HG02759 (cell line): ENCODE data around the gene ARPC2.

ENCODE experiments used
- ATAC-seq: cut with Tn5 transposase; IDR thresholded peaks from one replicate; pipeline ENCODE4 v1.9.1; 2021; ENCODE audit warnings: mild to moderate bottlenecking, moderate library complexity; ENCODE audit not compliant: unreplicated experiment

The ARPC2 gene

DNA sequence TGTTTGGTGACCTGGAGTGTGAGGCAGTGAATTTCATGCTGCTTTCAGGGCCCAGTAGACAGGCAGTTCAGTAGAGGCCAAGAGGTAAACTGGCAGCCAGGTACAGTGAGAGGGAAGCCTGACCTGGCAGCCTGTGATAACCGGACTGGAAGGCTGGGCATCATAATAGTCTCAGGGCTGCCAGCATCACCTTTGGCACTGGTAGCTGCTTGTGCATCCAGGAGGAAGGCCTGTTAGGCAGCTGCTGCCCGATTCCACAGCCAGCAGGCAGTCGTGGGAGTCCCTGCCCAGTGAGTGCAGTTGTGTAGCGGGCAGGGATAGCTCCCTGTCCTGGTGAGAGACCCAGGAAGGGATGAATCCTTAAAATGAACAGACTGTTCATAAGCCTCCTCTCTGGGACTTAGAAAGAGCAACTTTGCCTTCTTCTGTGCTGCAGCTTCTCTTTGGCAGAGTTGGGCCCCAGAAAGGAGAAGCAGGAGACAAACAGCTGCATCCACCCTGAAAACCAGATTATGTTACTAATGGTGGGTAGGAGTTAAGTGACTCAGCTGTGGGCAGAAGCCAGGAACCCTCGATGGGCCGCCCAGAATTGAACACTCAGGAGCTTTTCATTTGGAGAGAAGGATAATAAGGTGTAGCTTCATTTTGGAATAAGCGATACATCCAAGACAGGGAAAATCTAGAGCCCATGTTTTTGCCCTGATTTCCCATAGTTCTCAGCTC lies 35.7 kb downstream of the ARPC2 start:
- ATAC-seq, result no peak

DNA sequence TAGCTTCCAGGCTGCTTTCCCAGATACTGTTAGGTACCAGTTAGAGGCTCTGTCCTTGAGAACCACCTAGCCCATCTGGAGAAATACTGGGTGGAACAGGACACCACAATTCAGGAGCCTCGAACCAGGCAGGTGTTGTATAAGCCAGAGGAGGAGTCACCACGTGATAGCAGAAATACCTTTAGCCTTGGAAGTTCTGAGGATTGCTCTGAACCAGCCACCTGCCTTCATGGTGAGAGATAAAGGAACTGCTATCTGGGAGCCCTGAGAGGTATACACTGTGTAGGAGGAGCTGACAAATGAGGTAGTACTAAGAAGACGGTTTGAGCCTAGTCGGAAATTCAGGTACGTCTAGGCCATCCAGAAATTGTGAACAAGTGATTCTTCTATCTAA lies 36.2 kb downstream of the ARPC2 start:
- ATAC-seq, result no peak

DNA sequence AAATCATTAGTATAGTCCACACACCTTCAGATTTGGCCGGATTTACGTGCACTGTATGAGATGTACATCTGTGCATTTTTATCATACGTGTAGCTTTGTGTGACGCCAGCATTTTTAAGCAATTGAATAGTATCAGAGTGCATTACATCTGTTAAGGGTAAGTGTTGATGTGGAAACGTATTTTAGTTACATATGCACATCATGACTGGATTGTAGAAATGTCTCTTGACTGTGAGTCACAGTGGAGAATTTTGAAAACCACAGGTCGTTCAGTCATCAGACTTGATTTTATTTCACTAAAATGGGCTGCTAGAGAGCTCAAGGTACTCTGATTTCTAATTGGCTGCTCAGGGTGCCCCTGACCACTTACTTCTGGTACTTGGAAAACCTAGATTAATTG lies 38.5 kb downstream of the ARPC2 start:
- ATAC-seq, result no peak

DNA sequence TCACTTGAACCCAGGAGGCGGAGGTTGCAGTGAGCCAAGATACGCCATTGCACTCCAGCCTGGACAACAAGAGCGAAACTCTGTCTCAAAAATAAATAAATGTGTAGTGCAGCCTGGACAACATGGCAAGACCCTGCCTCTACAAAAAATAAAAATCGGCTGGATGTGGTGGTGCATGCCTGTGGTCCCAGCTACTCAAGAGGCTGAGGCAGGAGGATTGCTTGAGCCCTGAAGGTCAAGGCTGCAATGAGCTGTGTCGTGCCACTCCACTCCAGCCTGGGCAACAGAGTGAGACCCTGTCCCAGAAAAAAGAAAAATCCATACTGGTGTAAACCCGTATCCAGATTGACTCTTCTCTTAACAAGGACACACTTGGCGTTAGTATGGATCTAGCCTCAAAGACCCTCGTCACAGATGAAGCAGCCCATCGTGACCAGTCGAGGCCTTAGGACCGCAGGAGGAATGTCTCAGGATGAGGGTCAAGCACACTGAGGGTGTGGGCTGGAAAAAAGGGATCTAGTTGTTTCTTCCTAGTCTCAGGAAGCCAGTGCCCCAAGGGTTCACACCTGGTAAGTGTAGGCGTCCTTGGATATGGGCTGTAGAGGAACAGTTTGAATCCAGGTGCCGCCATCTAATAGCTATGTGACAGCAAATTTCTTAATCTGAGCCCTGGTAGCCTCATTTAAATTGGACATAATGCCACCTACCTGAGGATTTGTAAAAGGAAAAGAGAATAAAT lies 39.8 kb downstream of the ARPC2 start:
- ATAC-seq, result peak; percentile 2

DNA sequence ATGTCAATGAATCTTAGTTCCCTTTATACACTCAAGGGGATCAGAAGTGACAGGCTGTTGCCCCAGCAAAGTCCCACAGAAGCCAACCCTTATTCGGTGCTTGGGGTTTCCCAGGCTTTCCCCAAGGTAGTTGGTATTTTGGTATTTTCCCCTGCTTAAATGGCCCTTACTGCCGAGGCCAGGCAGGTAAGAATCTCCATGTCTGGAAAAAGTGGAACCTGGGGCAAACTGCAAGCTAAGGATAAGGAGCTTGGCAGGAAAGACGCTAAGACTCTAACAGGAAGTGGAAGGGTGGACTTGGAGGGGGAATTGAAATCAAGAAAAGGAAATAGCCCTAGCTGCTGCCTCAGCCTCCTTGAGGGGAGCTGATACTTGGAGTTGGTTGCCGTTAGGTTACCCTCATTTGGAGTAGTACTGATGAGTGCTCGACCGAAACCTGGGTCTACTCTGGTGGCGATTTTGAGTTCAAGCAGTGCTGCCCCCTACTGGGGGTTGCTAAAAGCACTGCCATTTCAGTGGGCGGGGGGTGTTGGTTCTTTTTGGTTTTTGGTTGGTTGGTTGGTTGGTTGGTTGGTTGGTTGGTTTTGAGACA lies 40.5 kb downstream of the ARPC2 start:
- ATAC-seq, result peak; percentile 78

DNA sequence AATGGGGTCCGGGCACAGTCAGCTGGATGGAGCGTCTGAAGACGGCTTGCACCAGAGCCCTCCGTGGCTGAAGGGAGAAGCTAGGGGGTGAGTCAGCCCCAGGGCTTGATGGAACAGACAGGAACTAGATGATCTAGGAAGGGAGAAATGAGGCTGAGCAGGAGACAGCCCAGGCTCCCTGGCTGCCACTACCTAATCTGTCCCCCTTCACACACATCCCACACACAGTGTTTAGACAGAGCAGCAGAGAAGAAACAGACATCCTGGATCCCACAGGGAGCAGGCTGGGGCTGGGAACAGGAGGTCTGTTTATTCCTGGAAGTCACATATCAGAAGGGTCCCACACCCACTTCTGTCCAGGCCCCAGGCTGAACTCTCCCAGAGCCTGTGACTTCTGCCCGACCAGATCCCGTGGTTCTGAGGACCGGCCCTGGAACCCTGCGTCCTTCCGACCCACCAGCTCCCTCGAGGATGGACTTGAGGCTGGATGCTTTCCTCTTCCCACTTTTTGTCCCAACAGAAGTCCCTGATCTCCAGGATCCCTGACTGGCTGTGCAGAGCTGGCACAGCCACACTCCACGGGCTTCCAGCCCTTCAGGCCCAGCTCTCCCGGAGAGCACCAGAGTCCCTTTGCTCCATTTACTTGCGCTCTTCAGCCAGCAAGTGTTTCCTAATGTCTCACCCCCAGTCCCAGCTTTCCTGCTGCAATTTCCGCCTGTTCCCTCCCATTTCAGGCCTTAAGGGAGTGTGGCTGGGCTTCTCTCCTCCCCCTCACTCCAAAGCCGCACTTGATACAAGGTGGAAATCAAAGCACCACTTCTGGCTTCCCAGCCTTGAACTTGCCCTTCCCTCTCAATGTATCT lies 42.3 kb downstream of the ARPC2 start:
- no peak for ATAC-seq

DNA sequence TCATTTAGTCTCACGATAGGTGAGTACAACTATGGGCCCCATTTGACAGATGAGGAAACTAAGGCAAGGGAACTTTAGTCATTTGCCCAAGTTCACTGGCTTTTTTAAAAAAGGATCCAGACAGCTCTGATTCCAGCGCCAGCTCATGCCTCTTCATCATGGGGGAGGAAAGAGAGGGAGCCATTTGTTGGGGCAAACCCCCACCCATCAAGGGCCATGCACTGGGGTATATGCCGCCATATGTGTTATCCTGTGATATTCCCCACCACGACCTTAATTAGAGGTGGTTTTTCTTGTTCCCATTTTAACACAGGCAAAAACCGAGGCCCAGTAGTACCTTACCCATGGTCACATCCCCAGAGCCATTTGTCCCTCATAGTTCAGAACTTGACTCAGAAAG lies 43.2 kb downstream of the ARPC2 start:
- no peak for ATAC-seq

DNA sequence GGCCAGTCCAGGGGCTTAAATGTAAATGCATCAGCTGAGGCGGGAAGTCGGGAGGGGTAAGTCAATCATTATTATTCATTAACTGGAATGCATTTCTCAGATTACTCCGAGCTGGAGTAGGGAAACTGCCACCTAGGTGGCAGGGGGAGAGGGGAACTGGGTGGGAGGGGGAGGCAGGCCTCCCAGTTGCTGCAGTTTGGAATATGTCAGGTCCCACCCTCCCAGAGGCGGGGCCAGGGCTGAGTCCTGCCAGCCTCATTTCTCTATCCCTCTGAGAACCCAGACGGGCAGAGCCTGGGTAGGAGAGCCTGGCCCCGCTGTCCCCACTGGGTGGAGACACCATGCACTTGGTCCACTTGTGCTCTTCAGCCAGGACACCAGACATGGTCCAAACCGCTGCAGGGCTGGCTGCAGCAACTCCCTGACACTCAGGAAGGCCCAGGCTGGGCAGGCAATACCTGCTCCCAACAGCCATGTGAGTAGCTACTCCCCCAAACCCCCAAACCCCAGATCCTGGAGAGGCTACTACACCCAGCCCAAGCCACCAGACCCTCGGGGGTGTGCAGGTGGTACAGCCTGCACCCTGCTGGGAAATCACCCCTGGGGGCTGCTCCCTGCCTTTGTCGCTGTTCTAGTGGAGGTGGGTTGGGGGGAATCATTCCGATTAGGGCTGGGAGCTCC lies 43.9 kb downstream of the ARPC2 start, which contains the start of gene GPBAR1:
Gene GPBAR1, plus strand, starts transcription at position 274 of the 681 bp plus-strand sequence. CDS start 1,710 bp downstream, outside the sequence.
- no peak for ATAC-seq

DNA sequence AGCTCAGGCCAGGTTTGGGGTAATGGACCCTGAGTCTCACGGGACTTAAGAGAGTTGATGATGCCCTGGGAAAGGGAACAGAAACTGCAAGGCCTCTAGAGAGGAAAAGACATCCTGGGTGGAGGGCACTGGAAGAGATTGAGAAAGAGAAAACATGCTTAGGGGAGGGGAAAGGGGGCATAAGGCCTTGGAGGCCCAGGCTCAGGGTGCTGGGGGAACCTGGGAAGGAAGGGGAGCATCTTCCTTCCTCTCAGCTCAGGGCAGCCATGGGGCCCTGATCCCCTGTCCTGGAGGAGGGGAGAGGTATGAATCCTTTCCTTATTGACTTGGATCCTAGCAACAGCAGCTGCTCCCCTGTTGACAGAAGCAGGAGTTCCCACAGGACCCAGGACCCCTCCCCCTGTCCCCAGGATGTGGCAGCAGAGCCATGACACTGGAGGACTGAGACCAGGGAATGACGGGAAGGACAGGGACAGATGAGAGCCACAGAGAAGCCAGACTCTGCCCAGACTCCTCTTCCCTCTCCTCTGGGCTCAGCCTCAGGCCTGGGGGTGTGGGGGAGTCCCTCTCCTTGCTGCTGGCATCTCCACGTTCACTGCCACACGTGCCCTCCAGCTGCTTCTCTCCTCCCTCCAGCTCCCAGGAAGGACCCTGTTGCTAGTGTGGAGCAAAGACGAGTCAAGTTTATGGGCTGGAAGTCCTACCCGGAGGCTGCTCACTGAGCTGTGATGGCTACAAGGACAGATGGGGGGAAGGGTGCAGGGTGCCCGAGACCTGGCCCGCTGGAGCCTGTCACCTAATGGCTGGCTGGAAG lies 44.6 kb downstream of the ARPC2 start:
- no peak for ATAC-seq

DNA sequence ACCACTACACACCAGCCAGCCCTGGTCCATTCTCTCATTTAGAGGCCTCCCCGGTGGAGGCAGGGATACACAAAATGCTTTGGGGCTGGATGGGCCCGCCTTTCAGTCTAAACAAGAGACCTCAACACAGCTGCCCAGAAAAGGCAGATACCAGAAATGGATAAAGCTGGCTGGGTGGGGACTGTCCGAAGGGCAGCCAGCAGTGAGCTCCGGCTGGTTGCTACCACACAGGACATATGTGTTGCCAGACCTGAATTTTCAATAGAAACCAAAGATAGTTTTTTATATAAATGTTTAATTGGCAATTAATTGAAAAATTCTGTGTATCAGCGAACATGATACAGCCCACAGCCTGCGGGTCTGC lies 45.2 kb downstream of the ARPC2 start:
- ATAC-seq, result no peak

DNA sequence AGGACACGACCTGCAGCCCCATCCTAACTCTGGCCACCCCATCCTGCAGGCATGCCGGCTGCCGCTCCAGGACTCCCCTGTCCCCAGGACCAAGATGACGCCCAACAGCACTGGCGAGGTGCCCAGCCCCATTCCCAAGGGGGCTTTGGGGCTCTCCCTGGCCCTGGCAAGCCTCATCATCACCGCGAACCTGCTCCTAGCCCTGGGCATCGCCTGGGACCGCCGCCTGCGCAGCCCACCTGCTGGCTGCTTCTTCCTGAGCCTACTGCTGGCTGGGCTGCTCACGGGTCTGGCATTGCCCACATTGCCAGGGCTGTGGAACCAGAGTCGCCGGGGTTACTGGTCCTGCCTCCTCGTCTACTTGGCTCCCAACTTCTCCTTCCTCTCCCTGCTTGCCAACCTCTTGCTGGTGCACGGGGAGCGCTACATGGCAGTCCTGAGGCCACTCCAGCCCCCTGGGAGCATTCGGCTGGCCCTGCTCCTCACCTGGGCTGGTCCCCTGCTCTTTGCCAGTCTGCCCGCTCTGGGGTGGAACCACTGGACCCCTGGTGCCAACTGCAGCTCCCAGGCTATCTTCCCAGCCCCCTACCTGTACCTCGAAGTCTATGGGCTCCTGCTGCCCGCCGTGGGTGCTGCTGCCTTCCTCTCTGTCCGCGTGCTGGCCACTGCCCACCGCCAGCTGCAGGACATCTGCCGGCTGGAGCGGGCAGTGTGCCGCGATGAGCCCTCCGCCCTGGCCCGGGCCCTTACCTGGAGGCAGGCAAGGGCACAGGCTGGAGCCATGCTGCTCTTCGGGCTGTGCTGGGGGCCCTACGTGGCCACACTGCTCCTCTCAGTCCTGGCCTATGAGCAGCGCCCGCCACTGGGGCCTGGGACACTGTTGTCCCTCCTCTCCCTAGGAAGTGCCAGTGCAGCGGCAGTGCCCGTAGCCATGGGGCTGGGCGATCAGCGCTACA lies 45.9 kb downstream of the ARPC2 start:
- ATAC-seq, result no peak

DNA sequence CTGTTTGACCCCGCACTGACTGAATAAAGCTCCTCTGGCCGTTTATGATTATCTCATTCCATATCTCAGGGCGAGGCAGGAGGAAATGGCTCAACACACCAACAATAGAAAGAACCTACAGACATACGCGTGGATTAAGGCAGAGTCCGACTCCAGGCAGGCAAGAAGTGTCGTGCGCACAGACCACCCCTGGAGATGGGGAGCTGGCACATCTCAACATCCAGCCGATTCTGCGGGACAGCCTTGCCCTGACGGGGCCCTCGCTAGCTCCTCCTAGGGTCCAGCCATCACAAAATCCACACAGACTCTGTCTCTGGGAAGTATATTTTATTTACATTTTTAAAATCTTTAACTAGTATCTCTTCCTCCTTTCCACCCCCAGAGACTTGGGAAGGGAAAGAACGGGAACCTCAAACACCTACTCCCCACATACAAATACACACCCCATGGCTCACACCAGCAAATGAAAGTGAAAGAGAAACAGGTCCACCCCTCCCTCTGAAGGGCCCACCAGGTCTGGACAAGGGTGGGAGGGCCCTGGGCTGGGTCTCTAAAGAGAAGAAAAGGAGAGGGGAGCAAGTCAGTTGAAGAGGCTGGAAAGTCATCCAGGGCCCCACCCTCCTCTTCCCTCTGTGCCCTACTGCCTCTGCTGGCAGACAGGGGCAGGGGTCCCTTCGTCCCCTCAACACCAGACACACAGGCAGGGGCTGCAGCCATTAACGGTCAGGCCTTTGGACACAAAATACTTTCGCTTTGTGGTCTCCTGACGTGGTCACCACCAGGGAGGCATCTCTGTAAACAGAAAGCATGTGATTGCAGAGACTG lies 47.0 kb downstream of the ARPC2 start:
- no peak for ATAC-seq

DNA sequence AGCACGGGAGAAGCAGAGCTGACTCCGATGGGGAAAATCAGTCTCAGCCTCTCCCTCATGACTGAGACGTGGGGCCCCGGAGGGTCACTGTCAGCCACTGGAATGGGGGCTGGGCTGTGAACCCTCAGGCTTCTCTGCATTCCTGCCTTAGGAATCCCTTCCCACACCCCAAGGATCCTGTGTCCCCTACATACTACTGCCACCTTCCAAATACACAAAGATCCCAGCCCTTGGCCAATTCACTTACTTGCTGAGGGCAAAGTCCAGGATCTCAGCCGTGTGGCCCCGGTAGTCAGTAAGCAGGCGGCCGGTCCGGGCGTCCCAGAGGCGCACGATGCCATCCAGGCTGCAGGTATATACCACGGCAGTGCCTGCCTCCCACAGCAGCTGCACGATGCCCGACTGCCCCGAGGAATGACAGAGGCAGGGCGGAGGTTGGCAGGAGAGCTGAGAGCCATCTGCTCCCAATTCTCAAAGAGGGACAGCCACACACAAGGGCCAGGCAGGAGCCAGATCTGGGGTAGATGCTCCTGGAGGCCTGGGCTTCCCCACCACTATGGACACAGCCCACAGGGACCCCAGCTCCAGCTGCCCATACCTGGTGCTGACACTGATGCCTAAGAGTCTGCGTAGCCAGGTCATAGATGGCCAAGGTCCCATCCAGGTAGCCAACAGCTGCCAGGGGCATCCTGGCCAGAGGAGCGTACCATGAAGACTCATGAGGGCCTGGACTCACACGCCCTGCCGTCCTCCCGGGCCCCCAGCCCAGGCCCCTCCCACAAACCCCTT lies 48.0 kb downstream of the ARPC2 start:
- ATAC-seq, result no peak

DNA sequence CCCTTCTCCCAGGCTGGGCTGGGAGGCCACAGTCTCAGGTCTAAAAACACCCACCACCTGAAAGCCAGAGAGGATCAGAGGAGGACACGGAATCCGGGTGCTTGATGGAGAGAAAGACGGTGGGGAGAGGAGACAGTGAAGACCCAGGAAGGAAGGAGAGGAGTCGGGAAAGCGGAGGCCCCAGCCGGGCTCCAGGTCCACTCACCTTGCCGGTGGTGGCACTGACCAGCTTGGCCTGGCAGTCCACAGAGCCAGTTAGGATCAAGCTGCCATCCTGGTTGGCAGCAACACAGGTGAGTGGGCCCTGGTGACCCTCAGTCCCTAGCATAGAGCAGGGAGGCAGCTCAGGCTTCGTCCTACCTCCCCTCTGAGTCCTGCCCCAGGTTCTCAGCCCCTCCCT lies 48.6 kb downstream of the ARPC2 start:
- ATAC-seq, result no peak

DNA sequence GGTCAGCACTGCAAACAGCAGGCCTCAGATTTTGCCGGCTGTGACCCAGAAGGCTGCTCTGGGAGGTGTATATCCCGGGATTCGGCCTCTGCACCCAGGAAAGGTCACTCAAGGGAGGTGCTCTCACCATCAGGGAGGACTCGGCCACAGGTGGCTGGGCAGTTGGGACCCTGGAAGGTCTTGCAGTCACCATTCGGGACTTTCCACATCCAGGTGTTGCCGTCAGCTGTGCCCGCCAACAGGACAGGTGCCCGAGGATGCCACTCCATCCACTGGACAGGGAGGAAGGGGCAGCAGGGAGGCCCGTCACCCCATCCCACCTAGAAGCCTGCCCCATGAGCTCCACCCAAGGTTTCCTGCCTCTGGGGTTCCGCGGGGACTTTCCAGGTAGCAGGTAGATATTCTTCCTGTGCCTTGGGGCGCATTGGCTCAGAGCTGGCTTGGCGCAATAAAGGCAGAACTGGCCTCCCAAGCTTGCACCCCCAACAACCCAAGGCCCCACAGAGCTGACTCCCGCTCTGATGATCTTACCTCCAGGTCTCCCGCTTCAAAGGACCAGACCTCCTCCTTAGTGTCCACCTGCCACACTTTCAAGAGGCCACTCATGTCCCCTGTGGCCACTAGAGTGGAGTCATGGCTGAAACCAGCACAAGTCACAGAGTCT lies 49.5 kb downstream of the ARPC2 start:
- ATAC-seq, result no peak

DNA sequence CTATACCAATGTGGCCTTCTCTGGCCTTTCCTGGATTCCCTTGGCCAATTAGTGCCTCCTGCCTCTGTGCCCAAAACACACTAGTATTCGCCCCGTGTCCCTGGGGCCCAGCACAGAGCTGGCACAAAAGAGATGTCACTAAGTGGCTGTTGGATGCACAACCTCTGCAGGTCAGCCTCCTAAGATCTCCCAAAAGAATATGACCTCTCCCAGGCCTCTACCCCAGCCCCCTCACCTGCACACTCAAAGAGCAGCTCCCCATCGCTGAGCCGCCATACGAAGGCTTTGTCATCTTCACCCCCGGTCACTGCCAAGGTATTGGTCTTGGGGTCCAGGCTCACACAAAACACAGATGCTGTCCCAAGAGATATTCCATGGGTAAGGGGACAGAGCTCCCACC lies 50.3 kb downstream of the ARPC2 start:
- ATAC-seq, result no peak
